ENCODE measurements around the gene IRS2. TPM values are rescaled to one million over a fixed set of nuclear protein-coding genes. Genes with fewer than 3 reads are reported as not detected.

IRS2 gene
- total RNA-seq, 1 donor from 2014 or later = 42.4 TPM

GRCh38 chr13:109722068-109722467 lies 64.3 kb downstream of the IRS2 start:
- H3K27me3 ChIP-seq = no peaks in the 10 kb centered on the region
- no peaks in the 10 kb centered on the region for H3K9me3 ChIP-seq
- no peaks in the 10 kb centered on the region for H3K36me3 ChIP-seq
- no peak for DNase-seq (ENCODE audit: low spot score in 2 of 2)
- intact Hi-C loops (cut with DNase I) = no loop called here
- no peak overlapping the region for H3K27ac ChIP-seq
- H3K4me3 ChIP-seq = no peak overlapping the region
- no peaks in the 10 kb centered on the region for H3K4me1 ChIP-seq
- no peak for TF ChIP-seq CTCF (IDR thresholded peaks at IDR 0.05)

GRCh38 chr13:109720758-109721184 lies 65.6 kb downstream of the IRS2 start:
- no peak for TF ChIP-seq CTCF (IDR thresholded peaks at IDR 0.05)
- Histone ChIP-seq H3K4me3 (no peak overlapping the region), H3K4me1 (no peaks in the 10 kb centered on the region), H3K27ac (no peak overlapping the region), H3K27me3 (no peaks in the 10 kb centered on the region), H3K36me3 (no peaks in the 10 kb centered on the region), H3K9me3 (no peaks in the 10 kb centered on the region)
- no peak for DNase-seq (ENCODE audit: low spot score in 2 of 2)
- intact Hi-C loops (cut with DNase I) = no loop called here

GRCh38 chr13:109719962-109720646 lies 66.3 kb downstream of the IRS2 start:
- no peak overlapping the region for H3K4me3 ChIP-seq
- intact Hi-C loops (cut with DNase I) = no loop called here
- no peaks in the 10 kb centered on the region for H3K27me3 ChIP-seq
- TF ChIP-seq CTCF (IDR thresholded peaks at IDR 0.05) = no peak
- H3K36me3 ChIP-seq = no peaks in the 10 kb centered on the region
- no peak overlapping the region for H3K27ac ChIP-seq
- H3K4me1 ChIP-seq = no peaks in the 10 kb centered on the region
- DNase-seq (ENCODE audit: low spot score in 2 of 2) = no peak
- no peaks in the 10 kb centered on the region for H3K9me3 ChIP-seq

GRCh38 chr13:109718726-109719125 lies 67.7 kb downstream of the IRS2 start:
- Histone ChIP-seq H3K9me3 (no peaks in the 10 kb centered on the region), H3K36me3 (no peaks in the 10 kb centered on the region), H3K4me1 (no peaks in the 10 kb centered on the region), H3K4me3 (no peak overlapping the region), H3K27me3 (no peaks in the 10 kb centered on the region), H3K27ac (no peak overlapping the region)
- intact Hi-C loops (cut with DNase I) = no loop called here
- no peak for DNase-seq (ENCODE audit: low spot score in 2 of 2)
- no peak for TF ChIP-seq CTCF (IDR thresholded peaks at IDR 0.05)

GRCh38 chr13:109717686-109718085 lies 68.7 kb downstream of the IRS2 start:
- no peak overlapping the region for H3K4me3 ChIP-seq
- DNase-seq (ENCODE audit: low spot score in 2 of 2) = no peak
- intact Hi-C loops (cut with DNase I) = no loop called here
- H3K27me3 ChIP-seq = no peaks in the 10 kb centered on the region
- no peaks in the 10 kb centered on the region for H3K36me3 ChIP-seq
- H3K27ac ChIP-seq = no peak overlapping the region
- no peak for TF ChIP-seq CTCF (IDR thresholded peaks at IDR 0.05)
- H3K4me1 ChIP-seq = no peaks in the 10 kb centered on the region
- no peaks in the 10 kb centered on the region for H3K9me3 ChIP-seq

GRCh38 chr13:109715902-109716301 lies 70.5 kb downstream of the IRS2 start:
- intact Hi-C loops (cut with DNase I) = no loop called here
- no peak overlapping the region for H3K4me3 ChIP-seq
- no peaks in the 10 kb centered on the region for H3K9me3 ChIP-seq
- no peaks in the 10 kb centered on the region for H3K4me1 ChIP-seq
- no peak overlapping the region for H3K27ac ChIP-seq
- no peaks in the 10 kb centered on the region for H3K27me3 ChIP-seq
- no peak for TF ChIP-seq CTCF (IDR thresholded peaks at IDR 0.05)
- no peaks in the 10 kb centered on the region for H3K36me3 ChIP-seq
- DNase-seq (ENCODE audit: low spot score in 2 of 2) = peak in 1 of 2 donors; percentile 78
